ENCODE measurements around the gene IDH2. TPM values are rescaled to one million over a fixed set of nuclear protein-coding genes. Genes with fewer than 3 reads are reported as not detected.

The IDH2 gene
- 114 and 153 TPM in 2 replicates for total RNA-seq

DNA sequence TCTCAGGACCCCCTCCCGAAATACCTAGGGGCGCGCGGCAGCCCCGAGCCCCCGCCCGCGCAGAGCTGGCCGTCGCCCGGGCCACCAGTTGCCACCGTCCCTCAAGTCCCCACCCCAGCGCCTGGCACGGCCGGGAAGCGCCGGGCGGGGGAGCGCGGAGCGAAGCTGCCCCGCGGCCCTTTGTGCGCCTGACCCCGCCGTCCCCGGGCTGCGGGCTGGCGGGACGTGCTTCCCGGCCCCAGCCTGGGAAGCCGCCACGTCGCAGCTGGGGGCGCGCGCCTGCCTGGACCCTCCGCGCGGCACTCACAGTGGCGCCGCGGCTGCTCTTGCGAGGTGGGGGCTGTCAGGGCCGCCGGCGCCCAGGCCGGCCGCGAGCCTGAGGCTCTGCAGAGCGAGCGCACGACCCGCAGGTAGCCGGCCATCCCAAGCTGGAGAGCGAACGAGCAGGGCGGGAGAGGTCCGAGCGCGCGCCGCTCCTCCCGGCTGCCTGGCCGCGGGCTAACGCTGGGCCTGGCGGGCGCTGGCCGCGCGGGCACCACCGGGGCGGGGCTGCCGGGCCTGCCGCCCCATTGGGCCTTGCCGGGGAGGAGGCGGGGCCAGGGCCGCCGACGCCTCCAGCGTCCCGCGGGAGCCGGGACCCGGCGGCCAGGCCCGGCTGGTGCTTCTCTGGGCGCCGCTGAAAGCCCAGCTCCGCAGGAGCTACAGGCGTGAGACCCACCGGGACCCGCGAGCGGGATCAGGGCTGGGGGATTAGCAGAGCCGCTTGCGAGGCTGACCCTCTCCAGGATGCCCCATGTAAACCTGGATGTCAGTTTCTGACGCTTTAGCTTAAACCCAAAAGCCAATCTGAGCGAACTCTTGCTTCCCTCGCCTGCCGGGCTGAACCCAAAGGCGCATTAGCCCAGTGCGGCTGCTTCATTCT lies at the start of gene IDH2:
IDH2 (minus strand) TSS at position 500 of the 922 bp plus-strand sequence; CDS start at position 422, 78 bp downstream.

Small RNA genes lying within 50 kb of the gene (small RNA-seq; reads per million reads assigned to genes)
- not detected for gene RF00066

Other genes starting within 250 kb of the IDH2 start
- 48.5 and 79.4 TPM in 2 replicates for gene AP3S2, start 208.5 kb downstream of the IDH2 start, total RNA-seq
- gene ARPIN, start 189.5 kb downstream of the IDH2 start, total RNA-seq = 14.8 and 18.0 TPM in 2 replicates
- gene ZNF710, start 101.1 kb downstream of the IDH2 start, total RNA-seq = 19.7 and 25.2 TPM in 2 replicates
- gene SEMA4B, start 98.9 kb upstream of the IDH2 start, total RNA-seq = 8.4 and 9.2 TPM in 2 replicates
- gene CIB1, start 131.5 kb upstream of the IDH2 start, total RNA-seq = 13.5 and 15.9 TPM in 2 replicates
- 4.5 and 7.5 TPM in 2 replicates for gene GDPGP1, start 131.7 kb upstream of the IDH2 start, total RNA-seq
- 0.16 TPM in 1 of 2 replicates, not detected in the other for gene TTLL13, start 147.1 kb upstream of the IDH2 start, total RNA-seq
- 72.7 and 73.5 TPM in 2 replicates for gene NGRN, start 163.2 kb upstream of the IDH2 start, total RNA-seq
- 0.85 and 1.9 TPM in 2 replicates for gene ZNF774, start 249.8 kb upstream of the IDH2 start, total RNA-seq

All from hair follicle dermal papilla cell (primary cell).